Activated CD8-positive, alpha-beta T cell treated with anti-CD3 and anti-CD28 coated beads, Interleukin-2, amount 10 ng/mL, durations not matched to agents 7 days and 5 days (primary cell): Measurements from ENCODE around the gene MGLL. TPM values are rescaled to one million over a fixed set of nuclear protein-coding genes. Genes with fewer than 3 reads are reported as not detected.

ENCODE experiments used
- ATAC-seq: fragments of 150-1000 bp; cut with Tn5 transposase; one replicate; pipeline ENCODE4 v1.10.0; 2021; ENCODE audit warnings: moderate library complexity
- CTCF ChIA-PET: fragments of 350-600 bp; sonication (Branson Sonifier 250); formaldehyde crosslinking; loops from one replicate; lab custom pipeline; 2021; ENCODE audit warnings: antibody characterized with exemption; lab: Charles Lee
- POLR2A ChIA-PET: fragments of 350-600 bp; sonication (Branson Sonifier 250); formaldehyde crosslinking; loops from one replicate; lab custom pipeline; 2021; ENCODE audit warnings: antibody characterized with exemption; lab: Charles Lee
- DNase-seq: peaks from one replicate; pipeline ENCODE4 v3.0.0-alpha.2; 2020
- H3K27ac Mint-ChIP-seq: one replicate; pipeline ENCODE4 v1.8.0; 2021; ENCODE audit warnings: mild to moderate bottlenecking, mixed read lengths
- H3K27me3 Mint-ChIP-seq: one replicate; pipeline ENCODE4 v1.8.0; 2021; ENCODE audit warnings: low read depth, mixed read lengths
- H3K36me3 Mint-ChIP-seq: one replicate; pipeline ENCODE4 v1.8.0; 2021; ENCODE audit warnings: low read depth, mixed read lengths
- H3K4me1 Mint-ChIP-seq: one replicate; pipeline ENCODE4 v1.8.0; 2021; ENCODE audit warnings: low read depth, mixed read lengths
- H3K4me3 Mint-ChIP-seq: one replicate; pipeline ENCODE4 v1.8.0; 2021; ENCODE audit warnings: mild to moderate bottlenecking, mixed read lengths
- H3K9me3 Mint-ChIP-seq: one replicate; pipeline ENCODE4 v1.8.0; 2022; ENCODE audit warnings: mixed read lengths; ENCODE audit not compliant: insufficient read depth
- total RNA-seq, 2 experiments: library from RNA; stranded (reverse); gene quantifications; one replicate each; pipeline ENCODE4 v1.2.3, GENCODE V29; 2021

MGLL gene
- total RNA-seq, 2 experiments from 2014 or later: 1.5 to 2.2 TPM

- Mint-ChIP-seq H3K4me1 (peaks cover 22% of the 10 kb centered on the region), H3K9me3 (no peaks in the 10 kb centered on the region), H3K27ac (no peak overlapping the region), H3K27me3 (no peaks in the 10 kb centered on the region), H3K36me3 (no peaks in the 10 kb centered on the region), H3K4me3 (no peak overlapping the region)
- POLR2A ChIA-PET: interaction anchor here (1.5 kb wide), 1 partner anchor 79 kb away, joined by 4 read pairs; the partner anchor contains the start of gene MCM2
- ATAC-seq (no peak), DNase-seq (no peak)
- CTCF ChIA-PET: interaction anchor here (1.1 to 1.7 kb wide), 2 partner anchors 103 kb away, joined by 4 read pairs; no protein-coding TSS in a partner anchor
Measured at GRCh38 chr3:127677541-127678314, 144.6 kb downstream of the MGLL start.

- Mint-ChIP-seq H3K4me3 (no peak overlapping the region), H3K9me3 (no peaks in the 10 kb centered on the region), H3K4me1 (peaks cover 22% of the 10 kb centered on the region), H3K36me3 (no peaks in the 10 kb centered on the region), H3K27me3 (no peaks in the 10 kb centered on the region), H3K27ac (no peak overlapping the region)
- CTCF ChIA-PET: interaction anchor here (1.7 kb wide), 1 partner anchor 102 kb away, joined by 4 read pairs; no protein-coding TSS in a partner anchor
- POLR2A ChIA-PET: no interaction called here
- no peak for ATAC-seq
- no peak for DNase-seq
Measured at GRCh38 chr3:127676921-127677351, 145.4 kb downstream of the MGLL start.

GRCh38 chr3:127676456-127676855, 145.9 kb downstream of the MGLL start:
- Mint-ChIP-seq H3K36me3 (no peaks in the 10 kb centered on the region), H3K27me3 (no peaks in the 10 kb centered on the region), H3K4me1 (peaks cover 24% of the 10 kb centered on the region), H3K27ac (no peak overlapping the region), H3K4me3 (no peak overlapping the region), H3K9me3 (no peaks in the 10 kb centered on the region)
- ATAC-seq (no peak), DNase-seq (no peak)
- ChIA-PET CTCF (interaction anchor here (0.5 to 1.7 kb wide), 2 partner anchors 101 to 1202 kb away, joined by 3 to 4 read pairs; no protein-coding TSS in a partner anchor), POLR2A (no interaction called here)

GRCh38 chr3:127675651-127676391, 146.5 kb downstream of the MGLL start:
- POLR2A ChIA-PET: no interaction called here
- Mint-ChIP-seq H3K9me3 (no peaks in the 10 kb centered on the region), H3K36me3 (no peaks in the 10 kb centered on the region), H3K27ac (no peak overlapping the region), H3K27me3 (no peaks in the 10 kb centered on the region), H3K4me1 (peaks cover 29% of the 10 kb centered on the region), H3K4me3 (no peak overlapping the region)
- ATAC-seq (no peak), DNase-seq (no peak)
- CTCF ChIA-PET: interaction anchor here (0.5 to 1.7 kb wide), 2 partner anchors 101 to 1202 kb away, joined by 3 to 4 read pairs; no protein-coding TSS in a partner anchor

- no peaks in the 10 kb centered on the region for H3K36me3 Mint-ChIP-seq
- H3K27me3 Mint-ChIP-seq: no peaks in the 10 kb centered on the region
- H3K27ac Mint-ChIP-seq: peak overlapping the region; percentile 6
- POLR2A ChIA-PET: no interaction called here
- ATAC-seq (no peak), DNase-seq (no peak)
- no peaks in the 10 kb centered on the region for H3K9me3 Mint-ChIP-seq
- peaks cover 29% of the 10 kb centered on the region for H3K4me1 Mint-ChIP-seq
- H3K4me3 Mint-ChIP-seq: peak overlapping the region; percentile 34
- CTCF ChIA-PET: no interaction called here
Measured at GRCh38 chr3:127674790-127675189, 147.5 kb downstream of the MGLL start.

GRCh38 chr3:127674101-127674721, 148.1 kb downstream of the MGLL start:
- Mint-ChIP-seq H3K27me3 (no peaks in the 10 kb centered on the region), H3K27ac (peak overlapping the region; percentile 85), H3K36me3 (no peaks in the 10 kb centered on the region), H3K4me1 (peaks cover 29% of the 10 kb centered on the region), H3K4me3 (peak overlapping the region; percentile 83), H3K9me3 (no peaks in the 10 kb centered on the region)
- CTCF ChIA-PET: interaction anchor here (1.4 kb wide), 1 partner anchor 17 kb away, joined by 3 read pairs; no protein-coding TSS in a partner anchor
- POLR2A ChIA-PET: no interaction called here
- DNase-seq (no peak), ATAC-seq (no peak)

- peak; percentile 70 for DNase-seq
- Mint-ChIP-seq H3K4me3 (peak overlapping the region; percentile 83), H3K4me1 (peaks cover 29% of the 10 kb centered on the region), H3K27ac (peak overlapping the region; percentile 85), H3K36me3 (no peaks in the 10 kb centered on the region), H3K9me3 (no peaks in the 10 kb centered on the region), H3K27me3 (peaks cover 3% of the 10 kb centered on the region)
- CTCF ChIA-PET: interaction anchor here (0.6 to 1.4 kb wide), 2 partner anchors 17 to 1061 kb away, joined by 3 read pairs; no protein-coding TSS in a partner anchor
- ATAC-seq: peak; percentile 65
- POLR2A ChIA-PET: interaction anchor here (1.8 kb wide), 1 partner anchor 9 kb away, joined by 7 read pairs; no protein-coding TSS in a partner anchor
Measured at GRCh38 chr3:127673191-127674100, 148.9 kb downstream of the MGLL start.

GRCh38 chr3:127672429-127673190, 149.7 kb downstream of the MGLL start, which contains the start of gene ABTB1:
ABTB1 (plus strand) TSS chr3:127672952; CDS start chr3:127673026, 74 bp downstream.
- H3K4me1 Mint-ChIP-seq: peaks cover 29% of the 10 kb centered on the region
- peak within 1 kb of the TSS; percentile 99 for H3K27ac Mint-ChIP-seq
- ATAC-seq (peak; percentile 88), DNase-seq (peak; percentile 90)
- POLR2A ChIA-PET: interaction anchor here (0.7 to 1.8 kb wide), 9 partner anchors 10 to 97 kb away, joined by 3 to 8 read pairs (median 5); partner anchors contain the start of genes MCM2 and TPRA1
- H3K4me3 Mint-ChIP-seq: peak within 1 kb of the TSS; percentile 91
- H3K36me3 Mint-ChIP-seq: no peaks in the 10 kb centered on the region
- H3K27me3 Mint-ChIP-seq: peaks cover 3% of the 10 kb centered on the region
- CTCF ChIA-PET: interaction anchor here (0.7 to 1.5 kb wide), 5 partner anchors 18 to 97 kb away, joined by 3 to 5 read pairs (median 4); no protein-coding TSS in a partner anchor
- no peaks in the 10 kb centered on the region for H3K9me3 Mint-ChIP-seq

- ChIA-PET CTCF (interaction anchor here (0.7 to 1.5 kb wide), 5 partner anchors 19 to 97 kb away, joined by 3 to 5 read pairs (median 4); partner anchors contain the start of gene MCM2), POLR2A (interaction anchor here (0.6 to 1.8 kb wide), 12 partner anchors 9 to 1196 kb away, joined by 3 to 8 read pairs (median 4); partner anchors contain the start of genes MCM2, TPRA1 and ZXDC)
- Mint-ChIP-seq H3K4me3 (peak overlapping the region; percentile 91), H3K27me3 (peaks cover 3% of the 10 kb centered on the region), H3K4me1 (peaks cover 29% of the 10 kb centered on the region), H3K9me3 (no peaks in the 10 kb centered on the region), H3K27ac (peak overlapping the region; percentile 99), H3K36me3 (no peaks in the 10 kb centered on the region)
- peak; percentile 14 for ATAC-seq
- peak; percentile 67 for DNase-seq
Measured at GRCh38 chr3:127671523-127672428, 150.5 kb downstream of the MGLL start.
